Naive thymus-derived CD8-positive, alpha-beta T cell (primary cell): Measurements from ENCODE around the gene NEURL1B. TPM values are rescaled to one million over a fixed set of nuclear protein-coding genes. Genes with fewer than 3 reads are reported as not detected.
A peak's percentile ranks its signal among the peaks of the same experiment; 100 is the strongest.
"Not testable (repeated sequence)": the region's sequence is repeated elsewhere in the genome, so short reads cannot be mapped to it uniquely, and the experiment has no call there.

Experiments
- ATAC-seq, 2 donors: fragments of 150-1000 bp; cut with Tn5 transposase in 1 of 2; sonication (Bioruptor Pico), chemical (Tn5 transposase) in 1 of 2; 1 replicate in 1 of 2; 2 replicates in 1 of 2; pipeline ENCODE4 v1.10.0; 2021; ENCODE audit warnings: mild to moderate bottlenecking in 2 of 2, moderate library complexity in 2 of 2
- POLR2A ChIA-PET: fragments of 350-600 bp; sonication (Branson Sonifier 250); formaldehyde crosslinking; loops from one replicate; lab custom pipeline; 2021; ENCODE audit warnings: antibody characterized with exemption; lab: Charles Lee
- DNase-seq, 10 donors: peaks; one replicate each; pipeline versions ENCODE4 v3.0.0 to v3.0.0-alpha.2; 2020 to 2022
- H3K27ac Mint-ChIP-seq, 10 donors: one replicate each; pipeline ENCODE4 v1.8.0; 2020 to 2022; ENCODE audit warnings: mild to moderate bottlenecking in 10 of 10, mixed read lengths in 10 of 10, moderate library complexity in 4 of 10, inconsistent platforms in 1 of 10
- H3K27me3 Mint-ChIP-seq, 5 donors: one replicate each; pipeline ENCODE4 v1.8.0; 2021 to 2022; ENCODE audit warnings: mixed read lengths in 5 of 5
- H3K36me3 Mint-ChIP-seq, 3 donors: one replicate each; pipeline ENCODE4 v1.8.0; 2020 to 2022; ENCODE audit warnings: mixed read lengths in 3 of 3, mild to moderate bottlenecking in 2 of 3, inconsistent platforms in 1 of 3
- H3K4me1 Mint-ChIP-seq, 4 donors: one replicate each; pipeline ENCODE4 v1.8.0; 2021 to 2022; ENCODE audit warnings: mixed read lengths in 4 of 4
- H3K4me3 Mint-ChIP-seq, 10 donors: one replicate each; pipeline ENCODE4 v1.8.0; 2020 to 2022; ENCODE audit warnings: mild to moderate bottlenecking in 10 of 10, mixed read lengths in 10 of 10, moderate library complexity in 6 of 10, inconsistent platforms in 1 of 10
- H3K9me3 Mint-ChIP-seq, 9 donors: one replicate each; pipeline ENCODE4 v1.8.0; 2020 to 2022; ENCODE audit warnings: mixed read lengths in 9 of 9, mild to moderate bottlenecking in 3 of 9, inconsistent platforms in 1 of 9, moderate library complexity in 1 of 9
- polyA plus RNA-seq, 3 donors: library from polyadenylated mRNA; unstranded; fragments of 300-500 nt; fragmentation: Illumina TruSeq; gene quantifications; one replicate each; pipeline ENCODE4 v1.2.3, GENCODE V29; 2021
- total RNA-seq, 8 experiments: library from RNA in 2 of 8; stranded (reverse) in 2 of 8; gene quantifications; one replicate each; pipeline ENCODE4 v1.2.3 and lab custom pipeline; 2021 to 2026

NEURL1B gene
- total and polyA plus RNA-seq, 5 experiments from 2014 or later, result 0.06 to 0.49 (median 0.38) TPM; not detected in 2

GRCh38 chr5:172657524-172658233, 16.6 kb downstream of the NEURL1B start:
- POLR2A ChIA-PET, H3K27me3 Mint-ChIP-seq, DNase-seq, H3K4me3 Mint-ChIP-seq, H3K27ac Mint-ChIP-seq, ATAC-seq, H3K4me1 Mint-ChIP-seq: not testable (repeated sequence)
- peaks cover 0 to 20% (median 9%) of the 10 kb centered on the region in 3 donors for H3K36me3 Mint-ChIP-seq
- peaks cover 4 to 34% (median 23%) of the 10 kb centered on the region in 9 donors for H3K9me3 Mint-ChIP-seq

DNA sequence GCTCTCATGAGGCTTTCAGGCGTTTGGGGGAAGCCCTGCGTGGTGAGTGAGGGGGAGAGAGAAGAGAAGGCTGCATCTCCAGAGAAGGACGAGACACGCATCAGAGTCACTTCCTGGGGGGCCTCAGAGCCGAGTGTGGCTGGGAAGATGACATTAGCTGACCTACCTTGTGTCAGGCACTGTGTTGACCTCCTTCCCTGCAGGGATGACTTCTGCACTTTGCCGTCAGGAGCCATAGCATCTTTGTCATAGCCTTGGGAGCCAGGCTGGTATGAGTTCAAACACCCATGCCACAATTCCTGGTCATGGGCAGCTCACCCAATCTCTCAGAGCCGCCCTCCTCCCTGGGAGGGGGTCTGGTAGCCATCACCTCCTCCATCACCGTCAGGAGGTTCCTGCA, 17.3 kb downstream of the NEURL1B start:
- no peak overlapping the region for H3K4me3 Mint-ChIP-seq
- no peak for ATAC-seq
- POLR2A ChIA-PET, result no interaction called here
- H3K4me1 Mint-ChIP-seq, result no peaks in the 10 kb centered on the region
- peaks cover 0 to 20% (median 9%) of the 10 kb centered on the region in 3 donors for H3K36me3 Mint-ChIP-seq
- H3K27ac Mint-ChIP-seq, result no peak overlapping the region
- peaks cover 4 to 34% (median 23%) of the 10 kb centered on the region in 9 donors for H3K9me3 Mint-ChIP-seq
- peaks cover 0 to 8% (median 0%) of the 10 kb centered on the region in 5 donors for H3K27me3 Mint-ChIP-seq
- DNase-seq, result no peak

DNA sequence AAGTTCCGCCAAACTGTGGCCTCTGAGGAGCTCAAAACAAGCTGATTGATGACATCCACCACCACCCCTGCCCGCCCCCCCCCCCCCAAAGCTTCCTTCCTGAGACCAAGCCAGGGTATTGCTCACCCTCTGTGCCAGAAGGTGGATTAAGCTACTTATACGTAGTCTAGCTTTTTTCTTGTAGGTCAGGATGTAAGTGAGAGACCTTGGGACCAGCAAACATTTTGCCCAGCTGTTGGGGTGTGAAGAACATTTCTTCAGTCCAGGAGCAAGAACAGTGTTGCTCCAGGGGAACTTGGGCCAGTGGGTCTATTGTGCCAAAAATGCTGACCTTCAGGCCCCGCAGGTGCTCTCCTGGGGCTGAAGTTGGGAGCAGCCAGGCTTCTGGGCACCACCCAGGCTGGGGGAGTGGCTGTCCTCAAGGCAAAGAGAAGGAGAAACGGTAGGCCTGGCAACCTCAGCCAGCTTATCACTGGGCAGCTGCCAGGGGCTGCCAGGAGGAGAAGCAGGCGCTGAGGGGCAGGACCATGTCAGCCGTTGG, 18.0 kb downstream of the NEURL1B start:
- no peak overlapping the region for H3K4me3 Mint-ChIP-seq
- H3K4me1 Mint-ChIP-seq, result no peaks in the 10 kb centered on the region
- H3K27me3 Mint-ChIP-seq, result peaks cover 0 to 8% (median 0%) of the 10 kb centered on the region in 5 donors

GRCh38 chr5:172659570-172659908, 18.5 kb downstream of the NEURL1B start:
- H3K4me3 Mint-ChIP-seq, result no peak overlapping the region
- POLR2A ChIA-PET, result no interaction called here

More for the DNA sequence above, 18.0 kb downstream of the NEURL1B start:
- DNase-seq (no peak), ATAC-seq (no peak)
- H3K36me3 Mint-ChIP-seq, result peaks cover 0 to 20% (median 9%) of the 10 kb centered on the region in 3 donors
- no peak overlapping the region for H3K27ac Mint-ChIP-seq
- POLR2A ChIA-PET, result no interaction called here
- H3K9me3 Mint-ChIP-seq, result peaks cover 4 to 34% (median 23%) of the 10 kb centered on the region in 9 donors

DNA sequence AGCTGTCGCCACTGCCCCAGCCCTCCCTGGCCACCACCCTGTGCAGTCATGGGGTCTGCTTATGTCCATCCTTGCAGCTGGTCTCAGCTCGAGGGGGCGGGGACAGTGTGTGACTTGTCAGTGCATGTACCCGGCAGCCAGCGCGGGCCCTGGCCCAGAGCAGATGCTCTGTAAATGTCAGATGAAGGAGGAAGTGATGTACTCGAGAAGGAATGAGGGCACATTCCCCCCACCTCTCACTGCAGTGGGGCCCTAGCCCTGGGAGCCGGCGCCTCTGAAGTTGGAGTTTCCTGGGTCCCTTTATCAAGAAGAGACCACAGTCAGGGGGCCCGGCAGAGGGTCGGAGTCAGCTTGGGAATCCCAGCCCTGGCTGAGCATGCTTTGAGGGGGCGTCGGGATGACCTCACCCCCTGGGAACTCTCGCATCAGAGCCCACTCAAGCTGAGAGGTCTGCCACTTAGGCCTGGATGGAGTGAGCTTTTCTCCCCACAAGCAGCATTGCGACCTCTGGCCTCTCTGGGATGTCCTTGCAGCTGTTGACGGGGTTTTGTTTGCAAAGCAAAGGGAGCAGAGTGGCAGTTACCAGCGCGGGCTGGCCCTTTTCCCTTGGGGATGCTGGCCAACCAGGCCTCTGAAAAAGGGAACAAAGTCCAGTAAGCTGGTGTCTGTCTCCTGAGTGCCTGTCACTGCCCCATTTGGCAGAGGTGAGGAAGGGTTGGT, 19.0 kb downstream of the NEURL1B start:
- H3K27ac Mint-ChIP-seq, result no peak overlapping the region
- H3K4me3 Mint-ChIP-seq, result no peak overlapping the region
- peaks cover 4 to 27% (median 17%) of the 10 kb centered on the region in 9 donors for H3K9me3 Mint-ChIP-seq
- no peak for DNase-seq
- H3K4me1 Mint-ChIP-seq, result no peaks in the 10 kb centered on the region
- no peak for ATAC-seq
- H3K27me3 Mint-ChIP-seq, result peaks cover 0 to 5% (median 0%) of the 10 kb centered on the region in 5 donors
- POLR2A ChIA-PET, result no interaction called here
- H3K36me3 Mint-ChIP-seq, result peaks cover 0 to 17% (median 6%) of the 10 kb centered on the region in 3 donors

More at GRCh38 chr5:172659570-172659908, 18.5 kb downstream of the NEURL1B start:
- Mint-ChIP-seq H3K36me3 (peaks cover 0 to 20% (median 9%) of the 10 kb centered on the region in 3 donors), H3K4me1 (no peaks in the 10 kb centered on the region), H3K27me3 (peaks cover 0 to 8% (median 0%) of the 10 kb centered on the region in 5 donors), H3K9me3 (peaks cover 4 to 32% (median 21%) of the 10 kb centered on the region in 9 donors), H3K27ac (no peak overlapping the region)
- no peak for DNase-seq
- no peak for ATAC-seq

DNA sequence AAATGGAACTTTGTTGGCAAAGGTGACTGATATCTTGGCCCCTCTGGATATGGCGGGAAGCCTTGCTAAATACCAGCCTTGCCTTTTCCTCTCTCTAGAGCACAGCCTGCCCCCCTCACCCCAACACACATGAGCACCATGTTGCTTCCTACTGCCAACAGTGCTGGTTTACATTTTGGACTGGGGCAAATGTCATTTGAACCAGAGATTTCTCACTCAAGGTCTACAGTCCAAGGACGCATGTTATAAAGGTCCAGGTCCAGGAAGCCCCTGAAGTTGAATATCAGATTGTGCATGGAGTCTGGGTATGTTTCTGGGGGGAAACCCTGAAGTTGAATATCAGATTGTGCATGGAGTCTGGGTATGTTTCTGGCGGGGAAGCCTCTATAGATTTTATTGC, 19.9 kb downstream of the NEURL1B start:
- no peaks in the 10 kb centered on the region for H3K4me1 Mint-ChIP-seq
- POLR2A ChIA-PET, result no interaction called here
- H3K36me3 Mint-ChIP-seq, result peaks cover 0 to 9% (median 0%) of the 10 kb centered on the region in 3 donors
- H3K27ac Mint-ChIP-seq, result no peak overlapping the region
- no peak overlapping the region for H3K4me3 Mint-ChIP-seq
- ATAC-seq (no peak), DNase-seq (no peak)
- H3K27me3 Mint-ChIP-seq, result peaks cover 0 to under 1% (median 0%) of the 10 kb centered on the region in 5 donors
- peaks cover 1 to 18% (median 10%) of the 10 kb centered on the region in 9 donors for H3K9me3 Mint-ChIP-seq

DNA sequence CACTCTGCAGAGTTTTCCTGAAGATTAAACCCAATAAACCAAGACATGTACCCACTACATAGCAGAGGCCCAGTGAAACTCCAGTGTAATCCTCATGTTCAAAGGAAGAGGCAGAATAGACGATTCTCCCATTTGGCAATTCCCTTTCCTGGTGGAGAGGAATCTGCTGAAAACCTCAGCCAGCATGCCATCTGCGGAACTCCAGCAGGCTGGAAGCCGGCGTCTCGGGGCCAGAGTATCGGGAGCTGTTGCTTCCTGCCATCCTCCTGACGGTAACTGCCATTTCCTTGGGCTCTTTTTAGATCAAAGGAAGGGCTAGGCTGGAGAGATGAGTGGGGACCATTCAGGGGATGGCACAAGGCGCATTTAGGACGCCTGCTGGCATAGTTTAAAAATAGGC, 20.5 kb downstream of the NEURL1B start:
- Mint-ChIP-seq H3K4me1 (no peaks in the 10 kb centered on the region), H3K9me3 (peaks cover 0 to 13% (median 7%) of the 10 kb centered on the region in 9 donors), H3K27ac (no peak overlapping the region), H3K4me3 (no peak overlapping the region), H3K36me3 (peaks cover 0 to 6% (median 0%) of the 10 kb centered on the region in 3 donors), H3K27me3 (no peaks in the 10 kb centered on the region)
- POLR2A ChIA-PET, result no interaction called here
- DNase-seq (no peak), ATAC-seq (no peak)

GRCh38 chr5:172662596-172662995, 21.5 kb downstream of the NEURL1B start:
- no peaks in the 10 kb centered on the region for H3K36me3 Mint-ChIP-seq
- no peak overlapping the region for H3K4me3 Mint-ChIP-seq
- H3K9me3 Mint-ChIP-seq, result peaks cover 0 to 6% (median 0%) of the 10 kb centered on the region in 9 donors
- H3K27ac Mint-ChIP-seq, result no peak overlapping the region
- DNase-seq, result no peak
- H3K27me3 Mint-ChIP-seq, result no peaks in the 10 kb centered on the region
- no peaks in the 10 kb centered on the region for H3K4me1 Mint-ChIP-seq
- no peak for ATAC-seq
- POLR2A ChIA-PET, result no interaction called here

DNA sequence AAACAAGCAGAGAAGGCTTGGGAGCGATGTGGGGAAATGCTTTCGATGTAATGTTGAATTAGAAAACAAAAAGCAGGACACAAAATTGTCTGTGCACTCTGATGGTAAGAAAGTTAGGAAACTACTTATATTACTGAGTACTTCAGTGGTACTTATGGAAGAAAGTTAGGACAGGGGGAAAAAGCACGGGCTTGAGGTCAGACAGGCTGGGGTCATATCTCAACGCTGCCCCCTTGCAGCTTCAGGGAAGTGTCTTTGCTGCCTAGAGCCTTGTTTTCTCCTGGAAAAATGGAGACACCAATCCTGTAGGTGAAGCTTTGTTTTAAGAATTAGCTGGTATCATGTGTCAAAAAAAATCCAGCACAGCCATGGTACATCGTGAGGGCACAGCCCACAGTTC, 23.0 kb downstream of the NEURL1B start:
- ATAC-seq, result no peak
- Mint-ChIP-seq H3K4me3 (no peak overlapping the region), H3K9me3 (peaks cover 0 to 1% (median 0%) of the 10 kb centered on the region in 9 donors), H3K36me3 (no peaks in the 10 kb centered on the region), H3K4me1 (no peaks in the 10 kb centered on the region), H3K27me3 (no peaks in the 10 kb centered on the region), H3K27ac (peak overlapping the region in 2 of 10 donors; percentile 43 to 60)
- POLR2A ChIA-PET, result no interaction called here
- DNase-seq, result no peak

DNA sequence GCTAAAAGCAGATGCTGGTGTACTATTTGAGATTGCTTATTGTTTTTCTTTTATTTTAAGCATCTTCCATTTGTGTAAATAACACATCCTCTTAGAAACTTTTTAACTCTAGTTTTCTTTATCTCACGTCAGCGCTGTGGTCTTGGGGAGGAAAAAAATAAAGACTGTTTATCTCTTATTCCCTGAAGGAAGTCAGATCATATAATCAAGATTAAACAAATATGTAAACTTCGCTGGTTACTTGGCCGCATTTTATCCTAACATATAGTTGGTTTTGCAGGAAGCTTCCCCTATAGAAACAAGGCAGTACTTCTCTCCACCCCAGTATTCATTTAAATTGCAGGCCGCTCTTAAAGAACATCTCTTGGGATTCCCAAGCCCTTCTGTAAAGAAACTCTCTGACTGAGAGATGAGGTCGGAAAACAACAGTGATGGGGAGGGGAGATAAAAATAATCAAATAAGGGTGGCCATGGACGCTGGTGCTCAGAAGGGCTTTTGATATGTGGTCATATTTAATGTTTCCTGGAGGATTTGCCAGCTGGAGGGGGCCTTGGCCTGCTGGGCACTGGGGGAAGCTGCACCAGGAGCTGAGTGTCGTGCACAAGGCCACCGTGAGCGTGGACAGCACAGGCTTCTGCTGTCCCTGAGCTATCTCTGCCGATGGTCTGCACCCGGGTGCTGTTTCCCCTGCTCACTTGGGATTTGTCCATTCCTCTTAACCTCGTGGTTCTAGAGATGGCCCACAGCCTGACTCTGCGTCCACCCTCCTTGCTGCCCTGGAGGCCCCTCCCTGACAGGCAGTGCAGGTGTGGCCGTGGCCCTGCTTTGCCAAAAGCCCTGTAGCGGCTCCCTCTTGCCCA, 23.8 kb downstream of the NEURL1B start:
- H3K27me3 Mint-ChIP-seq, result no peaks in the 10 kb centered on the region
- no peaks in the 10 kb centered on the region for H3K4me1 Mint-ChIP-seq
- DNase-seq (no peak), ATAC-seq (no peak)
- H3K36me3 Mint-ChIP-seq, result no peaks in the 10 kb centered on the region
- no peaks in the 10 kb centered on the region for H3K9me3 Mint-ChIP-seq
- POLR2A ChIA-PET, result no interaction called here
- H3K27ac Mint-ChIP-seq, result no peak overlapping the region
- no peak overlapping the region for H3K4me3 Mint-ChIP-seq

DNA sequence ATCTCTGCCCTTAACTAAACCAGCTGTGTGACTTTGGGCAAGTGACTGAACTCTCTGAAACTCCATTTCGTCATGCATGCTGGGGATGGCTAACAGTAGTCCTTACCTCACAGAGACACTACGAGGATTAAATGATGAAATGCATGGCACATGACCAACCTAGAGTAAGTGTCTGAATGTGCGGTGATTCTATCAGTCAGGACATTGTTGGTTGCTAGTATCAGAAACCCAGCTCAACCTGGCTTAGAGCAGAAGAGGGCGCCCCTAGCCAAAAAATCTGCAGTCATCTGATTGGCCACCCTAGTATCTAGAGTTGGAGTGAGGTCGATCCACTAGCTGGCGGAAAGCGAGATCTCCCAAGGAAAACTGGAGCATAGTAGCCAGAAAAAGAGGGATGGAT, 25.2 kb downstream of the NEURL1B start:
- DNase-seq (no peak), ATAC-seq (no peak)
- Mint-ChIP-seq H3K36me3 (no peaks in the 10 kb centered on the region), H3K27ac (no peak overlapping the region), H3K4me1 (no peaks in the 10 kb centered on the region), H3K9me3 (no peaks in the 10 kb centered on the region), H3K4me3 (no peak overlapping the region), H3K27me3 (no peaks in the 10 kb centered on the region)
- POLR2A ChIA-PET, result no interaction called here

DNA sequence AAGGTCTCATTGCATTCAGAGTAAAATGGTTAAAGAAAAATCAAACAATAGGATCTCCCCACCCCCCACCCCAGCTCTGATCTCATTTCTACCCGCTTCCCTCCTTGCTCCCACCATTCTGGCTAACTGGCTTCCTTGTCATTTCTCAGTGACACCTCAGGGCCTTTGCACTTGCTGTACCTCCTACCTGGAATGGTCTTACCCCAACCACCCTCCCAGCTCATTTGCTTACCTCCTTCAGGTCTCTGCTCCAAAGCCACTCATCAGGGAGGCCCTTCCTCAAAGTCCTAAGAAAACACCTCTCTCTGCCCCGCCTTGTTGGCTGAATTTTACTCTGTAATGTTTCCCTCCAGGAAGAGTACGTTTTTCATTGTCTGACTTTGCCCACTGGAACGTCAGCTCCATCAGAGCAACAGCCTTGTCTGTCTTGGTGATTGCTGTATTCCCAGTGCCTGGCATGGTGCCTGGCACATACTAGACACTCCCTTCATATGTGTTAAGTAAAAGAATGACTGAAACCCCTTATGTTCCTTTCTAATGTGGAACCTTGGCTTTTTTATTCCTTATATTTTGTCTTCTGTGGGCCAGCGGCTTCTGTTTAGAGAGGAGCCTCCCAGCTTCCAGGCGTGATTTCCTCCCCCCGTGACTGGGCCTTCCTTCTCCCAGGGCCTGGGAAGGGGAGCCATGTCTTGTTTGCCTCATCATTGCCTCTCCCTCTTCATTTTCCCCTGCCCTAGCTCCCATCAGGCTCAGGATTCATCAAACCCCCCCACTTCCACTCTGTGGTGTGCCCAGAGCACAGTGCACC, 26.9 kb downstream of the NEURL1B start:
- H3K9me3 Mint-ChIP-seq, result no peaks in the 10 kb centered on the region
- H3K36me3 Mint-ChIP-seq, result no peaks in the 10 kb centered on the region
- DNase-seq (no peak), ATAC-seq (no peak)
- peaks cover 0 to 2% (median 0%) of the 10 kb centered on the region in 5 donors for H3K27me3 Mint-ChIP-seq
- no peaks in the 10 kb centered on the region for H3K4me1 Mint-ChIP-seq
- POLR2A ChIA-PET, result interaction anchor here (0.6 kb wide), 2 partner anchors 113 to 217 kb away, joined by 3 to 4 read pairs; no protein-coding TSS in a partner anchor
- H3K4me3 Mint-ChIP-seq, result no peak overlapping the region
- no peak overlapping the region for H3K27ac Mint-ChIP-seq
